ENCODE data around the gene FLOT2.

DNA sequence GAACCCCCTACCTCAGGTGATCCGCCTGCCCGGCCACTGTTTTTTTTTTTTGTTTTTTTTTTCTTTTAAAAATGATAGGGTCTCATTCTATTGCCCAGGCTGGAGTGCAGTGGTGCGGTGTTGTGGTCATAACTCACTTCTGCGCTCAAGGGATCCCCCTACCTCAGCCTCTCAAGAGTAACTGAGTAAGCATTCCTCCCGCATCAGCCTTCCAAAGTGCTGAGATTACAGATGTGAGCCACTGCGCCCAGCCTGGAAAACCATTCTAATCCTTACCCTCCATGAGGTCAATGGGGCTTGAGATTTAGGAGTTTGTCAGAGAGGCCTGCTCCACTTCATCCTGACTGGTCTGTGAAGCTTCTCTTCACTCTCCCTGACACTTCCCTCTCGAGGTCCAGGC, 30.3 kb downstream of the FLOT2 start:
- TF ChIP-seq, protein P1, sequence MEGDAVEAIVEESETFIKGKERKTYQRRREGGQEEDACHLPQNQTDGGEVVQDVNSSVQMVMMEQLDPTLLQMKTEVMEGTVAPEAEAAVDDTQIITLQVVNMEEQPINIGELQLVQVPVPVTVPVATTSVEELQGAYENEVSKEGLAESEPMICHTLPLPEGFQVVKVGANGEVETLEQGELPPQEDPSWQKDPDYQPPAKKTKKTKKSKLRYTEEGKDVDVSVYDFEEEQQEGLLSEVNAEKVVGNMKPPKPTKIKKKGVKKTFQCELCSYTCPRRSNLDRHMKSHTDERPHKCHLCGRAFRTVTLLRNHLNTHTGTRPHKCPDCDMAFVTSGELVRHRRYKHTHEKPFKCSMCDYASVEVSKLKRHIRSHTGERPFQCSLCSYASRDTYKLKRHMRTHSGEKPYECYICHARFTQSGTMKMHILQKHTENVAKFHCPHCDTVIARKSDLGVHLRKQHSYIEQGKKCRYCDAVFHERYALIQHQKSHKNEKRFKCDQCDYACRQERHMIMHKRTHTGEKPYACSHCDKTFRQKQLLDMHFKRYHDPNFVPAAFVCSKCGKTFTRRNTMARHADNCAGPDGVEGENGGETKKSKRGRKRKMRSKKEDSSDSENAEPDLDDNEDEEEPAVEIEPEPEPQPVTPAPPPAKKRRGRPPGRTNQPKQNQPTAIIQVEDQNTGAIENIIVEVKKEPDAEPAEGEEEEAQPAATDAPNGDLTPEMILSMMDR (IDR thresholded peaks at IDR 0.05 in 4 of 5, conservative IDR thresholded peaks at IDR 0.05 in 1 of 5) = no peak
- TF ChIP-seq POLR2A (IDR thresholded peaks at IDR 0.05) = no peak

All from gastrocnemius medialis (tissue), 4 donors.